DMS 273 (cell line): ENCODE results near the gene LEMD3.

Experiments
- DNase-seq: peaks from one replicate; lab custom pipeline; 2025; ENCODE audit not compliant: unreplicated experiment; lab: John Stamatoyannopoulos, UW

The LEMD3 gene

DNA sequence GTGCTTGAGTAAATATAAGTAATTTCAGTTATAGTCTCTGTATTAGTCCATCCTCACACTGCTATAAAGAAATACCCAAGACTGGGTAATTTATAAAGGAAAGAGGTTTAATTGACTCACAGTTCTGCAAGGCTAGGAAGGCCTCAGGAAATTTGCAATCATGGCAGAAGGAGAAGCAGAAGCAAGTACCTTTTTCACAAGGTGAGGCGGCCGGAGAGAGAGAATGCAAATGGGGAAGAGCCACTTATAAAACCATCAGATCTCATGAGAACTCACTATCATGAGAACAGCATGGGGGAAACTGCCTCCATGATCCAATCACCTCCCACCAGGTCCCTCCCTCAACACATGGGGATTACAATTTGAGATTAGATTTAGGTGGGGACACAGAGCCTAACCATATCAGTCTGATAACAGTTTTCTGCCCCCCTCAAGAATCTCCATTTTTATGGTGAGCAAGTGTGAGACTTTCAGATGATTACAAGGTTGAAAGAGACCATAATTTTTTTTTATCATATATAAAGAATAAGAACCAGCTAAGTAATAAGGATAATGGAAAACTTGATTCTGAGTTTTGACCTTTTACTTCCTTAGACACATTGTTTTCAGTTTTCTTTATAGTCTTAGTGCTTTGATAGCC, 35.6 kb downstream of the LEMD3 start:
- no peak for DNase-seq

- DNase-seq: no peak
Measured at GRCh38 chr12:65205886-65206285, 36.5 kb downstream of the LEMD3 start.

GRCh38 chr12:65208125-65208524, 38.7 kb downstream of the LEMD3 start:
- no peak for DNase-seq

DNA sequence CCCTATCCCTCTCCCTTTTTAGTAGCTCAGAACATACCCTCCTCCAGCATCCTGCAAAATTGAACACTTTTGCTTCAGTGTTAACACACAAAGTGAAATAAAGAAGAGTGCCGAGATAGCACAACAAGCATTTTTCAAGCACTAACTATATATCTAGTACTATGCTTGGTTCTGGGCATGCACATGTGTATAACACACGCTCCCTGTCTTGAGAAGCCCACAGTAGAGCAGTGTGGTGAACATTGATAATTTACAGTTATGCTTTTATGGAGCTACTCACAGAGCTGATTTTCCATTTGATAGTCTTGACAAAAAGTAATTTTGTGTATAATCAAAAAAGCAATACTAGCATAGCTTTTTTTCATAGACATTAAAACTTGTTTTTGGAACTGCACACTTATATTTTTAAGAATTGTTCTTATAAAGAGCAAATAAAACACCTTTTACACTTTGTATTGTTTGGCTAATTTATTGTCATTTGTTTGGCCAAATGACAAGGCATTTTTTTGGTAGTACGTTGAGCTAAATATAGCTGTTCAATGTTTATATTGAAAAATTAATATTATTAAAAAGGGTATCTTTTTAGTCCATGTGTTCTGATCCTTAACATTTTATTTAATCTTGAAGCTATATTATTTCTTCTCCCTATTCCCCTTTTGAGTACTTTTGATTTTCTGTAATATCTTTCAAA, 39.7 kb downstream of the LEMD3 start:
- DNase-seq: no peak

- DNase-seq: no peak
Measured at GRCh38 chr12:65209655-65210043, 40.3 kb downstream of the LEMD3 start.

DNA sequence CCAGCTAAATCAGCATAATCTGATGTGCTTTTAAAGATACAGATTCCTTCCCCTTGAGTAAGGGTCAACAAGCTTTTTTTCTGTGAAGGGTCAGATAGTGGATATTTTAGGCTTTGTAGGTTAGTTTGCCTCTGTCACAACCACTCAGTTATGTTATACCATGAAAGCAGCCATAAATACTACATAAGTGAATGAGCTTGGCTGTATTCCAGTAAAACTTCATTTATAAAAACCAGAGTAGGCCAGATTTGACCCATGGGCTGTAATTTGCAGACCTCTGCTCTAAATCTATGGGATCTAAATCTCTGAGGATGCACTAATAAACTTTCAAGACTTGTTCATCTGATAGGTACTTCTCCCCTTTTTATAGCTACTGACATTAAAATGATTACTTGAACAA, 47.7 kb downstream of the LEMD3 start:
- DNase-seq: peak; percentile 1

DNA sequence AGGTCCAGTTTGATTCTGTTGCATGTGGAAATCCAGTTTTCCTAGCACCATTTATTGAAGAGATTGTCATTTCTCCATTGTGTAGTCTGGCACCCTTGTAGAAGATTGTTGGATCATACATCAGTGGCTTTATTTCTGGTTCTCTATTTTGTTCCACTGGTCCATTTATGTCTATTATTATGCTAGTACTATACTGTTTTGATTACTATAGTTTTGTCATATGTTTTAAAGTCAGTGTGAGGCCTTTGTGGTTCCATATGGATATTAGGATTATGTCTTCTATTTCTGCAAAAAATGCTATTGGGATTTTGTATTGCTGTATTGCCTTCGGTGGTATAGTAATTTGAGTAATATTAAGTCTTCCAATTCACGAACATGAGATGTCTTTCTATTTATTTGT, 51.4 kb downstream of the LEMD3 start:
- DNase-seq: no peak

GRCh38 chr12:65229441-65229840, 60.1 kb downstream of the LEMD3 start:
- DNase-seq: no peak

- peak; percentile 13 for DNase-seq
Measured at GRCh38 chr12:65232476-65233077, 63.2 kb downstream of the LEMD3 start.

- DNase-seq: no peak
Measured at GRCh38 chr12:65237153-65237552, 67.8 kb downstream of the LEMD3 start.

DNA sequence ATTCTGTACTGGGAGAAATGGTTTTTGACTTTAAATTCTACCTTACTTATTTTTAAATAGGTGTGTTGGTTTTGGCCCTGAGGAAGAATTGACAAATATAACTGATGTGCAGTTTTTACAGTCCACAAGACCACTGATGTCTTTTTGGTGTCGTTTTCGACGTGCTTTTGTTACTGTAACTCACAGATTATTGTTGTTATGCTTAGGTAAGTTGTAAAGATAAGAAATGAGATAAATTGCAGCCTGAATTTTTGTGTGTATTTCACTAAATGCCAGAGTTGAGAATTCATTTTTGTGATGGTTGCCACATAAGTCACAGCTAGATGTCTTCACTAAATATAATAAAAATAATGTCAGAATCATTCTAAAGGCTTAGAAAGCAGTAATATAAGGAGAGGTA, 69.2 kb downstream of the LEMD3 start:
- DNase-seq: no peak

DNA sequence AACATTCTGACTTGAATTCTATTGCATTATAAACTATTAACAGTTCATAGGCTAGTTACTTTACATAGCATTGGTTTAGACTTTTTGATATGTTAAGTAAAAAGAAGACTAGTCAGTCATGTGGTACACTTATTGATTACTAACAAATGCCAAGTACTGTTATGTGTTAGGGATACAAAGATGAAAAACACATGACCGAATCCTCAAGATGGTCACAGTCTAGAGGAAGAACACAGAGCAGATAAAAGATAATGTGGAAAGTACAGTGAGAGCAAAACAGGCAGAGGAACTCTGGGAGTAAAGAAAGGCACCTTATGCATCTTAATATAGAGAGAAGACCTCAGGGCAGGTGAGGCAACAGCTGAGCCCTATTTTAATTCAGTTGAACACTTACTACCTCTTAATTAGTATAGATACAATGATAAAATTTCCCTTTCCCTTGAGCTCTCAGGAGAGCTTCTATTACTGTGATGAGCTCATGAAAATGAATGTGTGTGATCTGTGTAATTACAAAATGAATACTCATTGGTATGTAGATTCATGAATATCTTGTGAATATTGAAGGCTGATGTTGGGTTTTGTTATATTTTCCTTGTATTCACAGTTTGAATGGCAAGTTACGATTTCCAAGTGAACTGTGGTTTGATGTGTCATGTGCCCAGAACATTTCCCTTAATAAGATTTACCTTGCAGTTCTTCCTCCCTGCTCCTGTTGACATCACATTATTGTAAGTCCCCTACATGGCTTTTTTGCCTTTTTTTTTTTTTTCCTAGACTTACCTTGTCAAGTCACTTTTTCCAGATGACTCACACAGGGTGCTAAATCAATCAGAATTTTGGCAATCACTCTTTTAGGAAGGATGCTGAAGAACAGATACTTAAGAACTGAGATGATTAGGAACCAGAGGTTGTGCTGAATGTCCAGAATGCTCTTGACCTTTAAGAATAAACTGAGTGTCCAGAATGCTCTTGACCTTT, 79.6 kb downstream of the LEMD3 start:
- no peak for DNase-seq

- no peak for DNase-seq
Measured at GRCh38 chr12:65252515-65252914, 83.1 kb downstream of the LEMD3 start.

GRCh38 chr12:65257986-65258385, 88.6 kb downstream of the LEMD3 start:
- no peak for DNase-seq

DNA sequence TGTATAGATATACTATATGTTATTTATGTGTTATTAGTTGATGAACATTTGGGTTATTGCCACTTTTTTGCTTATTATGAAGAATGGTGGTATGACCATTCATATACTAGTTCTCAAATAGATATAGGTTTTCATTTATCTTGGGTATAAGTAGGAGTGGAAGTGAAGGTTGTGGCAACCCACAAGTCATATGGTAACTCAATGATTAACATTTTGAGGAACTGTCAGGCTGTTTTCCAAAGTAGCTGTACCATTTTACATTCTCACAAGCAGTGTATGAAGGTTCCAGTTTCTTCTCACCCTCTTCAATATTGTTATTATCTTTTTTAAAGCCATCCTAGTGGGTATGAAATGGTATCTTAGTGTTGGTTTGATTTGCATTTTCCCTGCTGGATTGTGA, 90.1 kb downstream of the LEMD3 start:
- DNase-seq: no peak

- DNase-seq: no peak
Measured at GRCh38 chr12:65263777-65264176, 94.4 kb downstream of the LEMD3 start.

DNA sequence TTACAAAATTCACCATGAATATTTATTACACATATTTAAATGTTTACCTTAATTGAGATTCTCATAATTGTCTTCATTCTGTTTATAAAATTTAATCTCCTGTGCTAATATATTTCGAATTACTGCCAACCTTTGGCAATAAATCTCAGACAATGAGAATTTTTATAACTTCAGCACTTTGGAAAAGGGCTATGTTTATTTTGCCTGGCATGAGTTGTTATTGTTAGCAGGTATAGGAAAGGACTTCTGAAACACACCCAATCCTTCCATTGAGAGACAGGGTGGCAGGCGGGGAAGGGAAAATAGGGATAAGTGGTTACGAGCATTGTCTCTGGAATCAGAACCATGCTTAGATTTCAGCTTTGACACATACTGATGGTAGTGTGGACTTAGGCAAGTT, 97.0 kb downstream of the LEMD3 start:
- DNase-seq: no peak

DNA sequence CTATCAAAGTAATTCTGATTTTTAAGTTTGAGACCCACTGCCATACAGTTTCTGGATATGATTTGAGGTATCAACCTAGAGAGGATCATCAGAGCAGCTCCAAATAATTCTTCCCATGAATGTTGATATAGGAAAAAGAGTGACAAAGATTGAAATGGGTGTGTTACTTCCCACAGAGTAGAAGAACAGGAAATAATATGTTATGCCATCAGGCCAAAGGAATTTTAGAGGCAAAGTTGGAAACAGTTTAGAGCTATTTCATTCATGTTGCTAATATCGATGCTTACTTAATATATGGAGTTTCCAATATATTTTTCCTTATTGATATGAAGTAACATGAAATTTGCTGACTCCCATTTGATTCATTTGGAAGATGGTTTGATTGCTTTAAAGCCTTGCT, 100.2 kb downstream of the LEMD3 start:
- no peak for DNase-seq

DNA sequence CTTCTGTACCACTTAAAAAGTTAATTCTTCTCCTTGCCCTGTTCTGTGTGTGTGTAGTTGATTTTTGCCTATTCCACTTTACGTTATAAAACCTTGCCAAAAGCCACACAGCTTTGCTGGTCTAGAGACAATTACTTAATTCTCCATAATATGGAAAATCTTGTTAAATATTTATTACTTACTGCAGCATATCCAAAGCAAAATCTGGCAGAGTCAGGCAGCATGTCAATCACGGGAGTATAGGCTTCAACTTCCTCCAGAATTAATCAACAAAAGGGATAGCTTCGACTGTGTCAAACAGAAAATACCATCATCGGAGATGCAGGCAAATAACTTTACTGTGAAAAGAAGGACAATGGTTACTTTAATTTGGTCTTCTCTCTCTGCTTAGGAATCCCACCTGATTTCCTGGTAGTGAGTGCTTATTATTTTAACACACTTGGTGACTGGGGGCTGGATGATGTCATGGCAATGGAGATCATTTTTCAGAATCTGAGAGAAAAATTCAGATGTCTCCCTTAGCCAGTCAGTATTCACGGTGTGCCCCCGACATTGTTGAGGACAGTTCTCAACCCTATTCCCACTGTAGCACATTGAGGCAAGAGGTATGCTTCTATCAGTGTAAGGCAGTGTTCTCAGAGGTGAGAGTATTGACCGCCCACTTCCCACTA, 105.4 kb downstream of the LEMD3 start:
- no peak for DNase-seq

GRCh38 chr12:65275627-65276026, 106.2 kb downstream of the LEMD3 start:
- DNase-seq: no peak
